Measurements from ENCODE around the gene STK31. TPM values are rescaled to one million over a fixed set of nuclear protein-coding genes. Genes with fewer than 3 reads are reported as not detected.

The STK31 gene
- total RNA-seq, 1 experiment from 2014 or later = 38.9 TPM

Other genes starting within 250 kb of the STK31 start
- 124 and 127 TPM in 2 replicates for gene IGF2BP3, start 239.7 kb upstream of the STK31 start, total RNA-seq (2022)
- gene TRA2A, start 178.2 kb upstream of the STK31 start, total RNA-seq (2022) = 123 and 132 TPM in 2 replicates
- 10.1 and 11.3 TPM in 2 replicates for gene CCDC126, start 112.8 kb upstream of the STK31 start, total RNA-seq (2022)
- gene FAM221A, start 30.0 kb upstream of the STK31 start, total RNA-seq (2022) = 13.2 and 19.1 TPM in 2 replicates